Choroid plexus epithelial cell (primary cell): ENCODE data around the gene ZNF652.
"Not testable (repeated sequence)": the region's sequence is repeated elsewhere in the genome, so short reads cannot be mapped to it uniquely, and the experiment has no call there.

ENCODE experiments used
- DNase-seq: peaks from one replicate; pipeline ENCODE4 v3.0.0-alpha.2; 2010; ENCODE audit warnings: low read depth
- H3K4me3 ChIP-seq: 2 replicates; pipeline ENCODE4 v1.5.1; 2011; ENCODE audit warnings: low read depth, mild to moderate bottlenecking, control low read depth, low read length, moderate library complexity
- CTCF ChIP-seq: conservative IDR thresholded peaks from 2 replicates; pipeline ENCODE4 v1.5.1; 2011; ENCODE audit warnings: low read depth, mild to moderate bottlenecking, control low read depth, inconsistent platforms, low read length, moderate library complexity

The ZNF652 gene

GRCh38 chr17:49269356-49269755 lies 92.7 kb downstream of the ZNF652 start:
- H3K4me3 ChIP-seq = no peak overlapping the region
- DNase-seq = no peak
- TF ChIP-seq CTCF = no peak

- TF ChIP-seq CTCF = no peak
- no peak overlapping the region for H3K4me3 ChIP-seq
- no peak for DNase-seq
These were observed 94.1 kb downstream of the ZNF652 start for GRCh38 chr17:49267912-49268311.

GRCh38 chr17:49266233-49266632 lies 95.8 kb downstream of the ZNF652 start:
- no peak for TF ChIP-seq CTCF
- DNase-seq = no peak
- no peak overlapping the region for H3K4me3 ChIP-seq

GRCh38 chr17:49261540-49261939 lies 100.5 kb downstream of the ZNF652 start:
- H3K4me3 ChIP-seq, DNase-seq: not testable (repeated sequence)

- H3K4me3 ChIP-seq = peak overlapping the region; percentile 59
- no peak for DNase-seq
- TF ChIP-seq CTCF = no peak
These were observed 101.2 kb downstream of the ZNF652 start for GRCh38 chr17:49260817-49261291.

- DNase-seq = peak; percentile 92
- no peak for TF ChIP-seq CTCF
- H3K4me3 ChIP-seq = peak overlapping the region; percentile 59
These were observed 101.8 kb downstream of the ZNF652 start for GRCh38 chr17:49260011-49260816.

- no peak for TF ChIP-seq CTCF
- H3K4me3 ChIP-seq = peak overlapping the region; percentile 59
- no peak for DNase-seq
These were observed 102.4 kb downstream of the ZNF652 start for GRCh38 chr17:49259663-49260010.
